DMS 273 (cell line): Measurements from ENCODE around the gene ABLIM1.
A peak's percentile ranks its signal among the peaks of the same experiment; 100 is the strongest.

Source experiments
- DNase-seq: peaks from one replicate; lab custom pipeline; 2025; ENCODE audit not compliant: unreplicated experiment; lab: John Stamatoyannopoulos, UW

The ABLIM1 gene

DNA sequence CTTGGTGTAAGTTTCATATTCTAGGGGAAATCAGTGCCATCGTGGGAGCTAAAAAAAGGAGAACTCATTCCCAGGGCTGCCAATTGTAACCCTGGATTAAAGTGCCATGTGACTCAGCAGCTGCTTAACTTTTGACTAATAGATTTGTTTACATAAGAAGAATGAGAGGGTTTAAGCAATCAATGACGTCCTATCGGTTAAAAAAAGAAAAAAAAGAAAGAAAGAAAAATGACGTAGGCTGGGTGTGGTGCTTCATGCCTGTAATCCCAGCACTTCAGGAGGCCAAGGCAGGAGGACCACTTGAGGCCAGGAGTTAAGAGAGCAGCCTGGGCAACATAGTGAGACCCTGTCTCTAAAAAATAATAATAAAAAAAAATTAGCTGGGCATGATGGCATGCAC is 137.6 kb downstream of the ABLIM1 start:
- DNase-seq: no peak

DNA sequence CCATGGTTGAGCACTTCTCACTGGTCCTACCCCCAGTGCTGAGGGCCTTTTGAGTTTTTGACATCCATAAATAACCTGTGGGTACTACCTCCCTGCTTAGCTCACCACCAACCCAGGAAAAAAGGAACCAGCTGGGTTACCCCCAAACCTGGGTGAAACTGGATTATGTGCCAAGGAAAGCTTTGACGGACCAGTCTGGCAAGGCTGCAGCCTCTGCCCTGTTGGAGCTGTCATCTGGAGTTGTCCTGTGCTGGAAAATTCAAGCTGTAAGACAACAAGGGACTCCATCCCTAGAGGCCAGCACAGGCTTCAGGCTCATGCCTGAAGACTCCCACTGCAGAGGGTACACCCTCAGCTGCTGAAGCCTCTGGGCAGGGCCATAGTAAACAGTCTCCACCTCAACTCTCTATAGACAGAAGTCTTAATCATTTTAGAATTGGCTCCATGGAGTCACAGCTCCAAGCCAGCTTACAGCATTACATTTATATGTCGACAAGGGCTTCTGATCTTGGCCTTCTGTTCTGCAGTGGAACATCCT is 138.2 kb downstream of the ABLIM1 start:
- DNase-seq: no peak

DNA sequence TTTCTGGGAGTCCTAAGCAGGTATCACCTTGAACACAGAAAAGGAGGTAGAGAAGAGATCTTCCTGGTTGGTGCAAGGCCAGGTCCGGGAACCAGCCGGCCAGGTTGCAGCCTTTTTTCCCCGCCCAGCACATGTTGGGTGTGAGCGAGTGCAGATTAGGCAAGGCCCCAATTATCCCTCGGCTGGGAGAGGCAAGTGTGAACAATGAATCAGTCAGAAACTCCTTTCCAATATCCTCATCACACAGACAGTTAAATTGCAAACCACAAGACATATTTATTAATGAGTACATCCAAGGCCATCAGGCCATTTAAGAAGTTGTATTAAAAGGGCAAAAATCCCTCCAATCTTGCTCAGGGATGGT is 138.8 kb downstream of the ABLIM1 start:
- no peak for DNase-seq

DNA sequence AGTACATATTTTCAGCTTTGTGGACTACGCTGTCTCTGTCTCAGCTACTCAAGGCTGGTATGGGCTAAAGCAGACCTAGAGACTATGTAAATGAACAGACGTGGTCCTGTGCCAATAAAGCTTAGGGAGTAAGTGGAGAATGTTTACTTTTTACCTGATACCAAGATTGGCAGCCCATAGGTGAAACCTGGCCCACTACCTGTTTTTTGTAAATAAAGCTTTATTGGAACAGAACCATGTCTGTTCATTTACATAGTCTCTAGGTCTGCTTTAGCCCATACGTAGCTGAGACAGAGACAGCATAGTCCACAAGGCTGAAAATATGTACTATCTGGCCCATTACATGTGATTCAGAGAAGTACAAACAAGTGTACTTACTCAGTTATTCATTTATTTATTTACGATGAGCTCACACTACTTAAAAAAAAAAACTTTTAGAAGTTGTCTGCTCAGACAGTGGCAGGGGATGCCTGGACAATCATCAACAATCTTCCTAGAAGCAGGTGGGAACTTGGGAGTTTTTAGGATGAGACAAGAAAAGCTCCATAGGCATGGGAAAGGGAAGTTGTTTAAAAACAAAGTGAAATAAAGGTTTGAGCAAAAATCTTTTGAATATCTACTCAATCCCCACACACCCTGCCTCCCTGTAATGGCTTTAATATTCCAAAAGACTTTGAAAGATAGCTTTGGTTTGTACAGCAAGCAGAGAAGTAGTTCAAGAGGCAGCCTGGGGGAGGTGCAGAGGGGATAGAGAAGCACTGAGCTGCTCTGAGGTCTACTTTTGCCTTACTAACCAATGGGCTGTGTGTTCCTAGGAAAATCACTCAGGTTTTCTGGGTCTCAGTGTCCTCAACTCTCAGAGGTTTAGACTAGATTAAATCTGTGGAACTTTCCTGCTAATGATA is 139.4 kb downstream of the ABLIM1 start:
- no peak for DNase-seq

DNA sequence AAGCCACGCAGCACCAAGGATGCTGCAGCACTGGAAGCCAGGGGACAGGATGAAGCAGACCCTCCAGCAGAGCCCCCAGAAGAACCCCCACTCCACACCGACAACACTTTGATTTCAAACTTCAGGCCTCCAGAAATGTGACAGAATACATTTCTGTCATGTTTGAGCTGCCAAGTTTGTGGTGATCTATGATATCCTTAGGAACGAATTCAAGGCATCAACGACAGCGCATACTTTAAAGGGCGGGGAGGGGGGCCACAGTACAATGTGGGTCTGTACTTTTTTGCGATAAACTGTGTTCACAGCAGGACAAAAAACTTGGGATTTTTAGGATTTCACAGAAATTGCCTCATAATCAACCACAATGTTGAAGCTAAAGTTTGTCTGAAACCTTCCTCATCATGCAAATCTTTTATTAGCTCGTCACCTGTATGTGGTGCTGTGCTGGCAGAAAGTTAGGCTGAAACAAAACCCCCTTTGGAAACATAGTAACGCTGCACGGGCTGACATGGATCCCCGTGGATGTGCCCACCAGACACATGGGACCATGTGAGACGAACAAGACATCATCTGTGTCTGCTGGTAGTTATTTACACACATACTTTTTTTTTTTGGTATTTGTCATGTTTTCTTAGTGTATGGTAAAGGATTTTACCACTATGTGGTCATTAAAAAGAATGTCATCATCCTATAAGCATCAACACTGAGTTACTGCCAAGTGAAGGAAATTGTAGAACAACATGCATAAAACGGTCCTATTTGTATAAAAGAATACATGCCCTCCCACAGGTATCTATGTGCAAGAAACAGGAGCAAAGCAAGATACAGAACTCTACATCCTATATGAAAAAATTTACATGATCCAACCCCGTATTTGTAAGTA is 140.5 kb downstream of the ABLIM1 start:
- DNase-seq: no peak

DNA sequence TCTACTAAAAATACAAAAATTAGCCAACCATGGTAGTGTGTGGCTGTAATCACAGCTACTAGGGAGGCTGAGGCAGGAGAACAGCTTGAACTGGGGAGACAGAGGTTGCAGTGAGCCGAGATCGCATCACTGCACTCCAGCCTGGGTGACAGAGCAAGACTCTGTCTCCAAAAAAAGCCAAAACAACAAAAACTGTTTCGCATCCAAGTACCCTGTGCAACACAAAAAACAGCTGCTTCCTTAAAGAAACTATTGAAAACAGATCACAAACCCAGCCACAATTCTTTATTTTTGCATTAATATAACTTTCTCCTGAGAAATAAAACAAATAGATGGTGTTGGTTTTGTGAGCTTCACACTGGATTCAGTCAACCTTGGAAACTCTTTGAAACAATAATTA is 141.7 kb downstream of the ABLIM1 start:
- no peak for DNase-seq

DNA sequence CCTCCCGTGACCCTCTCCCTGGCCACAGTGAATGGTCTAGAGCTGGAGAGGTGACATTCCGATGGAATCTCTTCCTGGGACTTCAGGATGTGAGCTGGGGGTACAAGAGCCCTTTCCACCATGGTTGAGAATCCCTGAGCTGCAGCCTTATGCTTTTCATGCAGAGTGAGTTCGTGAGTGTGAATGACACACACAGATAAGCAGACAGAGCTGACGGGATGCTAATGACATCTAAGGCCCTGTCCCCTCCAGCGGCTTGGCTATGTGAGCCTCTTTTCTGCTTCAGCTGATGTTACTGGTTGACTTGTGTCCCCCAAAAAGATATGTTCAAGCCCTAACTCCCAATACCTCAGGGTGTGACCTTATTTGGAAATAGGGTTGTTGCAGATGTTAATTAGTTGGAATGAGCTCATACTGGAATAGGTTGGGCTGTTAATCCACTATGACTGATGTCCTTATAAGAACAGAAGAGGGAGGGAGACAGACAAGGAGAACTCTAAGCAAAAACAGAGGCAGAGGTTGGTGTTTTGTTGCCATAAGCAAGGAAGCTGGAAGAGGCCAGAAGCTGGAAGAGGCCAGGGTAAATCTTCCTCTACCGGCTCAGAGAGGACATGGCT is 142.7 kb downstream of the ABLIM1 start:
- DNase-seq: no peak

DNA sequence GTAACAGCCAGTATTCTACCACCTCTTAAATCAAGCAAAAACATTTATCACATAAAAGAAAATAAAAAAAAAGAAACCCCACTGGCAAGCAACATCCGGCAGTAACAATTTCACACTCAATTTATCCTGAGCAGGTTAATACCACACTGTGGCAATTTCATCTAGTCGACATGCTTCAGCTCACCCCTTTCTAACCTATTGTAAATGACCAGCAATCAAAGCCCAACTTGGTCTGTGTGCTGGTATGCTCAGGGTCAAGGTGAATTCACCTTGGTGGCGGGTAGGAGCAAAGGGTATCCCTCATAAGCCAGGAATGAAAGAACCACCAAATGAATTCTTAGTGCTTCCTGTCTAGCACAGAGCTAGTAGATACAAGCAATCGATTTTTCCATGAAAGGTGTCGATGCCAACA is 144.7 kb downstream of the ABLIM1 start:
- DNase-seq: no peak

DNA sequence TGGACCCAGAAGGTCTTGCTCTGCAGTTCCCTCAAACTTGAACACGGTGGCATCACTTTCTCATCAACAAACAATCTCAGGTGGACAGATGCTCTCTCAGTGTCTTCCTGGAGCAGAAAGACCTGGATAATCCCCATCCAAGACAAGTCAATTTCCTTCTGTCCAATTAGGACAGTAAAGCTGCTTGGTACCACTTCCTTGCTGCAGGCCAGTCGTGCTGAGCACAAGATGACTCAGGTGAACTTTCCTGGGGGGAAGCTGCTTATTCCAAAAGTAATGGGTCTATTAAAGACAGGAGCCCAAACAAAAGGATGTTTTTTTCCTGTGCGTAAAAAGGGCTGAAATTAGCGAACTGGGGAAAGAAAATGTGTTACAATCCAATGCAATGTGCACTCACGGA is 146.2 kb downstream of the ABLIM1 start:
- DNase-seq: no peak

DNA sequence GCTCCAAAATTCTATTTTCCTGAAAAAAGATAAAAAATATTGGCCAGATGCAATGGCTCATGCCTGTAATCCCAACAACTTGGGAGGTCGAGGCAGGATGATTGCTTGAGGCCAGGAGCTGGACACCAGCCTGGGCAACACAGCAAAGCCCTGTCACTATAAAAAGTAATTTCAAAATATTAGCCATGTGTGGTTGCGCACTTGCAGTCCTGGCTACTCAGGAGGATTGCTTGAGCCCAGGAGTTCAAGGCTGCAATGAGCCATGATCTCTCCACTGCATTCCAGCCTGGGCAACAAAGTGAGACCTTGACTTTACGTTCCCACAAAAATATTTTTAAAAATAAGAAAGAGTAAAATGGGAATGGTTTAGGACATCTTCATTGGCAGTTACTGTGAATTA is 149.7 kb downstream of the ABLIM1 start:
- DNase-seq: no peak

DNA sequence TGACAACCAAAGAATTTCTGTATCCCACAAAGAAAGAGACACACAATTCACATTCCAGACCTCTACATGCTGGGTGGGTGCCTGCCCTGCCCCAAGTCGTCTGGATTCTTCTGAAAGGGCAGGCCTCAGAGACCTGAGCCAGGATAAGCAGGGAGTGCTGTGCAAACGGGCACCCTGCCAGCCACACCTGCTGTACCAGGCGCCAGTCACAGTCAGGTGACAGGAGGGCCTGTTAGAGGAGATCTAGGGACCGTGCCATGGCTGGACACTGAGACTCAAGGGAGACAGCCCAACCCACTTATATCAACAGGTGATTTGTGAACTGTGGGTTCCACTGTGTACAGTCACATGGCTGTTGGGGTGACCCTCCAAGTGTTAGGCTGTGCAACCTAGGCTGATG is 150.6 kb downstream of the ABLIM1 start:
- DNase-seq: peak; percentile 25

DNA sequence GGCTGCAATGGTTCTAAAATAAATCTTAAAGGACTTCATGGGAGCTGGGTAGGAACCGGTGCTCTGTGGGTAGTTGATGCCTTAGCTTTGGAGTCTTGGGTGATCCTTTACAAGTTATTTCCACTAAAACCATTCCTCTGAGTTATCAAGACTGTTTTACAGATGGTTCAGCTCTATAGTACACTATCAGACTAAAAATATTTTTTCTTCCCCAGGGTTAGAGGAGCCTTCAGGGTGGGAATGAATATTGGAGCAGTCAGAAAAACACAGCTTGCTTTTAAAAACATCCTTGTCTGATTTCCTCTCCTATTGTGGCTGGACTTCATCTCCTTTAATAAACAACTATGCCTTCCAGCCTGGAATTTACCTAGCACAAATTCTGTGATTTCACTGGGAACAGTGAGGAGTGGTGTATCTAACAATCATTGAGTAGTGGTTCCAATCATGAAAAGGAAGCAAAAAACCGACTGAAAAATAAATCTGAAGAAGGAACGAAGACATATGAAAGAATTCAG is 151.1 kb downstream of the ABLIM1 start:
- DNase-seq: no peak

DNA sequence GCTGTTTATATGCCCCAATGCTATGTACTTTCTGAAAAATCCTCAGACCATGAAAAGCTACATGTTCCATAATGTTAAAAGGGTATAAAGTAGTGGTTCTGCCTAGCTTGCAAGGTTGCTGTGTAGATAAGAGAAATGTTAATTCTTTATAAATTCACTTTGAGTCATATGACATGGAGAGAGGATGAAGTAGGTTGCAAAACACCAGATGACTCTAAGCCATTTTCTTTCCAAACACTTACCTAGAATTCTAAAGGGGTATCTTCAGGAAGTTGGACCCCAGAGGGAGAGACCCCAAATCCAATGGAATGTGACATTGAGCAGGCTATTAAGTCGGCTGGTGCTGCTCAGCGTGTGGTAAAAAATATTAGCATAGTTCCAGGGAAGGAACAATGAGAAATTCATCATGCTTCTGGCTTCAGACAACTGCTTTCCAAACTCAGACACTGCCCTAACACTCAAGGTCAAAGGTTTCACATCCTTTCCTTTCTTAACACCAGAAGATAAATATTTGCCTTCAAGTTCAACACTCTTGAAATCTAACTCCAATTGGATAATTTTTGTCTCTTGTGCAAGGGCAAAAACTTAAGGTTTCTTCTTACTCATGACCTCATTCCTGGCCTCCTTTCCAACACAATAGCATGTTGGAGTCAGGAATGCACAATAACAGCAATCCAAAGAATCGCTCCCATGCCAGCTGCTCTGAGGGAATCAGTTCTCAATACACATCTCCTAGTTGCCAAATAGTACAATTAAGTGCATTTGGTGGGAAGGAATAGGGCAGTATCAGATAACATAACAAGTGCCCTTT is 153.1 kb downstream of the ABLIM1 start:
- peak; percentile 32 for DNase-seq

DNA sequence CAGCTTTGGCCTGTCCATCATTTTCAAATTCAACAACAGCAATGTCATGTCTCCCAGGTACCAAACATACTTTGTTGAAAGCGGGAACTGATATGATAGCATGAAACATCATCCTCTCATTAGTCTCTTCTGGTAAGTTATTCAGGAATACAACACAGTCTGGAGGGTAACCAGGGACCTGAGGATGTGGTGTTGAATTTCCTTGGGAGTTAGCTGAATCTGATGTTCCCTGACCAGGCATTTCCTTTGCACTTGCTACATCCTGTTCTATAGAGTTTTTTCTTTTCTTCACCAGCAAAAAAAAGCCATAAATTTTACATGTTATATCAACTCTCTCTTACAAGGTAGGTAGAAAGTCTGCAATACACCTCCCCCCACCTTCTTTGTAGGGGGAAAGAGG is 156.0 kb downstream of the ABLIM1 start:
- DNase-seq: no peak

DNA sequence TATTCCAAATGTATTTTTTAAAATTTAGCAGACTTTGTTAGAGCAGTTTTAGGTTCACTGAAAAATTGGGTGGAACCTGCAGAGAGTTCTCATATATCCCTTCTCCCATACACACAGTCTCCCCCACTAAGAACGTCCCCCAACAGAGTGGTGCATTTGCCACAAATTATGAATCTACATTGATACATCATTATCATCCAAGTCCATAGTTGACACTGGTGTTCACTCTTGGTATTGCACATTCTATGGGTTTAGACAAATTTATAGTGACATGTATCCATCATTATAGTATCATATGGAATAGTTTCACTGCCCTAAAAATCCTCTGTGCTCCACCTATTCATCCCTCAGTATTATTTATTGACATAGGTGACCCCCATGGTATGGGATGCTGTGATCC is 156.4 kb downstream of the ABLIM1 start:
- DNase-seq: no peak

DNA sequence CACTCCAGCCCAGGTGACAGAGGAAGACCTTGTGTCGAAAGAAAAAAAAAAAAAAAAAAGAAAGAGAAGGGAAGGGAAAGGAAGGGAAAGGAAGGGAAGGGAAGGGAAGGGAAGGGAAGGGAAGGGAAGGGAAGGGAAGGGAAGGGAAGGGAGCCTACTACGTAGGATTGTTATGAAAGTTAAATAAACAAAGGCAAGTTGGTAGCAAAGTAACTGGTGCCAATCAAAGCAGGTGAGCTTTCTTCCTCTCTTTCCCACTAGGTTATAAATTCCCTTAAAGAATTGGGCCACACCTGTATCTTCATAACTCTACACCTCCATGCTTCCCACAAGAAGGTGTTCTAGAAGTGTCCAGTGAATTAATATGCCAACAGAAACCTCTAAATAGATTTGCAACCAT is 157.4 kb downstream of the ABLIM1 start:
- no peak for DNase-seq

DNA sequence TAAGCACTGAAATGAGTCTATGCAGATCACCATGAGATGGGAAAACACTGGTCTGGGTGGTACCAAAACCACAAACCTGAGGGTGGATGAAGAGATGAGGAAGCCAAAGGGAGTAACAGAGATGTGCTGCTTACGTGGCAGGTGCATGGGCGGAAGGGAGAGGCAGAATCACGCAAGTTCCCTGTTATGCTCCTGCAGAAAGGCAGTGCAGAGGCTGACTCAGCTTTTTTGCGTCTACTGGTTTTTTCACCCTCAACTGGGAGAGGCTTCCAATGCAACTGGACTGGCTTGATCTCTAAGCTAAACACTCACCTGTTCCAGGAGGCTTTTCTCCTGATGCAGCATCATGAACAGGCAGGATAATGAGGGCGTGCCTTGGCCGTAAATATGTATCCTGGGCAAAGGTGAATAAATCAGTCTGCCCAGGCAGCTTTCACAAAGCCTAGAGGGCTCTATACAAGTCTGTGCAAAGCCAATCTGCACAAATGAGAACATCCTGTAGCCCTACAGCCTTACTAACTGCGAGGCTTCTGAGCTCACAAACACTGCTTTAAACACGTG is 158.4 kb downstream of the ABLIM1 start:
- no peak for DNase-seq

DNA sequence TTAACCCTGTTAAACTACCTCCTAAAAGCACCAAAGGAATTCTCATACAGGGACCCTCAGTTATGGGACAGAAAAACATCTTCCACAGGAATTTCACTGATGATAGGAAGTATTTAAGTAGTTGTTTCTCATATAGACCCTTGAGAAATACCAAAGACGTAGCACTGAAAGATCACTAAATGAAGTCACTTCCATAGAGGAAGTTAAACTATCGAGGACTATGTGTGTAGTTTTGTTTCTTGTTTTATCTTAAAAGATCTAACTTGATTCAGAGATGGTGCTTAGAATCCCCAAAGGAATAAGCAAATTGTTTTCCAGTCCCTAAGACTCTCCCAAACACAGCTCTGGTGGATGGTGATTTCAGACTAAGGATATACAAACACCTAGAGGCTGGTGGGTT is 159.0 kb downstream of the ABLIM1 start:
- DNase-seq: no peak

DNA sequence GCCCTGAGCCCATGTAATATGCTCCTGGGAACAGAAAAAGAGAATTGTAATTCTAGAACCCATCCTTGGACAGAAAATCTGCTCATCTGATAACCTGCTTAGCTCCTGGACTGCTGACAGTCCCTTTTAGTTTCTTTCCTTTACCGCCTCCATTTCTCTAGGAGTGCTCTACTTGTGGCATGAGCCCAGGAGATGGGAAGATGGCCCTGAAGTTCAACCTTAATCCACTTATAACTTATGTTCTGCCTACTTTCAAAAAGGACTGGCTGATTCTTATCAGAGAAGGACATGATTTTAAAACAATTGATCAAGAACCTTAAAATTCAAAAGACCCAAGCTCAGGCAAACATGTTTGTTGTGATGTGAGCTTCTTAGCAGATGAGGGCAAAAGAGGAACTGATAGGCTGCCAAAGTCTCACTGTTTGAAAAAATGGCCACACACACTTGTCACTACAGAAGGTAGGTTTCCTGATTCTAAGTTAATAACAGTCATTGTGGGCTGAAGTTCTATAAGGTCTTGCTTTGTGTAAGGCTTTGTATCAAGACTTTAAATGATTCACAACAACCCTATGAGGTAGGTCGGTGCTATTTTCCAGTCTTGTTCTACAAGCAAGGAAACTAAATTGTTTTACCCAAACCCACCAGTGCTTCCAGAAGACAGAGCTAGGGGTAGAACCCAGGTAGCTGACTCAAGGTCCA is 159.5 kb downstream of the ABLIM1 start:
- DNase-seq: no peak
